Measurements from ENCODE around the gene ANKH.
A peak's percentile ranks its signal among the peaks of the same experiment; 100 is the strongest.
"Not testable (repeated sequence)": the region's sequence is repeated elsewhere in the genome, so short reads cannot be mapped to it uniquely, and the experiment has no call there.

The ANKH gene

DNA sequence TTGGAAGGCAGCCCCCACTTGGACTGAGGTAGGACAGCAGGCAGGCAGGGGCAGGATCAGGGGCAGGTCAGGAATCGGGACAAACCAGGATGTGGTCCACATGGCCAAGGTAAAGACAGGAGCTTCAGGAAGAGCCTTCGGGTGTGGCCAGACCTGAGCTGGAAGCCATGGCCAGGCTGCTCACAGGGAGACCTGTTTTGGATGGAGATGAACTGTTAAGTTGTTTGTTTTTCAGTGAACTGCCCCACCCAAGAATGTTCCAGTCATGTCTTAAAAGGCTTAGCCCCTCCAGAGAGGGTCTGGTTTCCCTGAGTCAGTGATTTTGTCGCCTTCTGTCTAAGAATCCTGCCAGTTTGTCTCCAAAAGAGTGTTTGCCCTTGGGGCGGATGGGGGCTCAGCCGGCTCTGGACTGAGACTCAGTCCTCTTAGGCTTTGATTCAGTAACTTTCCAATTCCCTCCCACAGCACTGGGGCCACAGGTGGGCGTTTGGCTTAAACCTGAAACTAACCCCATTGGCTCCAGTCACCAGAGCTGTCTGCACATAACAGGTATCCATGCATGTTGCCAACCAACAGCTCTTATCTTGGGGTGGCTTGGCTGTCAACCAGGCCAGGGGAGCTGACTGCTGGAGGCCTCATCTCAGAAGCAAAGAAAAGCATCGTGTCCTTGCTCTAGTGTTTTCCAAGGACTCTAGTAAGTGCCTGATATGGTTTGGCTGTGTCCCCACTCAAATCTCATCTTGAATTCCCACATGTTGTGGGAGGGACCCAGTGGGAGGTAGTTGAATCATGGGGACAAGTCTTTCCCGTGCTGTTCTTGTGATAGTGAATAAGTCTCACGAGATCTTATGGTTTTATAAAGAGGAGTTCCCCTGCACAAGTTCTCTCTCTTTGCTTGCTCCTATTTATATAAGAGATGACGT, 11.3 kb upstream of the ANKH start:
- no peak for DNase-seq

DNA sequence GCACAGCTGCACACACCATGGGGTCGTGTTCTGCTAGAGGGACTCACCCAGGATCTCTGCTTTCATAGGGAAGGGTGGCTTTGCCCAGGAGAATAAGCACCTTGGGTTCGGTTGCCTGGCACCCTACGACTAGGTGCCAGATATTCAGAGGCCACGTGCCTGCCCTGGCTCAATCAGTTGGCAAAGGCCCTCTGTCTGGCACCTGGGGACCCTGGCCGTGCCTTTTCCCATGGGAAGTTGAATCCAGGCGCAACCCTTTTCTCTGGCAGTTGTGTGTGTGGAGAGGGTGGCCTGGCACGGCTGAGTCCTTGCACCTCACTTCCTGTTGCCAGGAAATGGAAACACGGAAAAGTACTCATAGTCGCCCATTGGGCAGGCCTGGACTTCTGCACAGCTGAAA, 10.2 kb upstream of the ANKH start:
- no peak for DNase-seq

DNA sequence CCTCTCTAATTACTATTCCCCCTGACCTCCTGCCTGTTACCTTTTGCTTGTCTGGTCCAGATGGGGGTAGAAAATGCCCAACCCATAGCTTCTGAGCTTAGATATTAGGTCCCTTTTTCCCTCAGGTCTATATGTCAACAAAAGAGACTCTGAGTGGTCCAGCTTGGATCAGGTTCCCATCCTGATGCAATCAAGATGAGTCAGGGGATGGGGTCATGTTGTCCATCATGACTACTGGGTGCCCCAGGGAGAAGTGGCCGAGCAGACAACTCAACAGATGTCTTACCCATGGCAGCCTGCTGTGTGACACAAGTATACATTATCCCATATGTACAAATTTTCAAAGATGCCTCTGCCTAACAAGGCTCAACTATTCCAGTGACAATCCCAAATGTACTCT, 9.1 kb upstream of the ANKH start:
- no peak for DNase-seq

DNA sequence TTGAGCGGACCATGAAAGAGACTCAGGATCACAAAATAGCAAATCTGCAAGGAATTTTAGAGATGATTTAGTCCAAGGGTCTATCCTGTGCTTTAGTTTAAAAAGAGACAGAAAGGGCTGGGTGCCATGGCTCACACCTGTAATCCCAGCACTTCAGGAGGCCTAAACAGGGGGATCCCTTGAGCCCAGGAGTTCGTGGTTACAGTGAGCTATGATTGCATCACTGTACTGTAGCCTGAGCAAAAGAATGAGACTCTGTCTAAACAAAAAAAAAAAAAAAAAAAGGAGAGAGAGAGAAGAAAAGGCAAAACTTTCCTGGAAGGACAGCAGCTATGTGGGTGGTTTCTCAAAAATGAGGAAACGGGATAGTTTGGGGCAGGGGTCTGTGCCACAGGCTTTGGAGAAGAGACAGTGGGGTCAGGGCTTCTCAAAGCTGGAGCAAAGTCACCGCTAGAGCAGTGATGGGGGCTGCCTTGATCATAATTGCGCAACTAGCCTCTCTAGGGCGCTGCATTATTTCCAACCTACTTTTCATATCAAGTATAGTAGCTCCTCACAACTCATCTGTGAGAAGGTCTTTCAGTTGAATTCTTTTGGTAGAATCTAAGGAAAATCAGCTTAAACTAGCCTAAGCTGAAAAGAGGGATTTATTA, 8.5 kb upstream of the ANKH start:
- no peak for DNase-seq

DNA sequence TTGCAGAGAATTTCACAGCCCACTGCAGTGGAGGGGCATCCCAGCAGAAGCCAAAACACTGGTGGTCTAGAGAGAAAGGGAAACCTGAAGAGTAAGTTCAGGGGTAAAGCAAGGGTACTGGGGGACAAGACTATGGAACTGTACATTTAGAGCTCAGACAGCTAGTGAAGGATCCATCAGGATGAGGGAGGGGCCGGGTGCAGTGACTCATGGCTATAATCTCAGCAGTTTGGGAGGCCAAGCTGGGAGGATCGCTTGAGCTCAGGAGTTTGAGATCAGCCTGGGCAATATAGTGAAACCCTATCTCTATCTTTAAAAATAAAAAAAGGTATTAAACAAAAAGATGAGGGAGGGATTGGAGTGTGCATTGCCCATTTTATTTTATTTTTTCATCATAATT, 7.8 kb upstream of the ANKH start:
- no peak for DNase-seq

DNA sequence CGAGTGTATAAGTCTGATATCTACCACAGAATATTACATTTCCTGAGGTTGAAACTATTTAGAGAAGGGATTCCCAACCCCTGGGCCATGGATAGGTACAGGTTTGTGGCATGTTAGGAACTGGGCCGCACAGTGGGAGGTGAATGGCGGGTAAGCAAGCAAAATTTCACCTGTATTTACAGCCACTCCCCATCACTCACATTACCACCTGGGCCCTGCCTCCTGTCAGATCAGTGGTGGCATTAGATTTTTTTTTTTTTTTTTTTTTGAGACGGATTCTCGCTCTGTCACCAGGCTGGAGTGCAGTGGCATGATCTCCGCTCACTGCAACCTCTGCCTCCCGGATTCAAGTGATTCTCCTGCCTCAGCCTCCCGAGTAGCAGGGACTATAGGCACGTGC, 6.6 kb upstream of the ANKH start:
- not testable (repeated sequence) for DNase-seq

DNA sequence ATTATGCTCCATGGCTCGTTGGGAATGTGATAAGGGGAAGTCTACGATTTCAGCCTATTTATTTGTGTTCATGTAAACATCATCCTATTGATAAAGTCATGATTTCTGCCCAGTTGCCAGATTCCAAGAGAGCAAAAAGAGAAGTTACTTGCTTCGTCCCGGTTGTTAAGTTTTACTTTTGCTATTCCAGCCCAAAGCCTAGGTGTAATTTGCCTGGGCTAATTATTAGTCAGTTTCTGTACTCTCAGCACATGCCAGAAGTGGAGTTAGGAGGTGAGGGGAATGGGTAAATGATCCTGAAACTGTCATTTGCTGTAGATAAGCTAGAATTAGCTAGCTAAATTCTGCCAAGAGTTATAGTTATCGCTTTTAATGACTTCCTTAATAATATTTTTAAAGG, 4.5 kb upstream of the ANKH start:
- no peak for DNase-seq

DNA sequence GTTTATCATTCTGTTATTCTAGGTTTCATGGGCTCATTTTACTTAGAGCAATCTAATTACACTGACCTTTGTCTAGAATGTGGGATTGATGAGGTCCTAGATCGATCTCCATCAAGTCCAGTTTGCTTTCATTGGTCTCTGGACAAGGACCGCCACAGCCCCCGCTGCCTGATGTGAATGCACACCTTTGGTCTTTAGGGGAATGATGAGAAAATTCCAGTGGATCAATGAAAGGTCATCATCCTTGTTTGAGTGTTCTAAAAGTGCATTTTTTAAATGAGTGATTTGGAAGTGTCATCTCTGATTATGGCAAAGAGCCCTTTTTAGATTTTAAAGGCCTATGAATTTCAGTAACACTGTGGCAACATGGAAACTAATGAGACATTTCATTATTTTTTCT, 2.2 kb upstream of the ANKH start:
- no peak for DNase-seq

DNA sequence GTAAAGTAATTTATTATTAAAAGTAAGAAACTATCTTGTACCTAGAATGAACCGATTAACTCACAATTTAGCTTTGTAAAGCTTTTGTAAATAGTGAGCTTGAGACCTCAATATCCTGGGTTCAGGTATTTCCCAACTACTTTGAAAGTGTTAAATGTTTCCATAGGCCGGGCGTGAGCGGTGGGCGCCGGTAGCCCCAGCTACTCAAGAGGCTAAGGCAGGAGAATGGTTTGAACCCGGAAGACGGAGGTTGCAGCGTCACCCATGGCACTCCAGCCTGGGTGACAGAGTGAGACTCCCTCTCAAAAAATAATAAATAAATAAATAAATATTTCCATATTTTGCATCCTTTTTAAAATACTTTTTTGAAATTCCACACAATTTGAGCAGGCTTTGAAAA, 1.5 kb upstream of the ANKH start:
- DNase-seq, result no peak

DNA sequence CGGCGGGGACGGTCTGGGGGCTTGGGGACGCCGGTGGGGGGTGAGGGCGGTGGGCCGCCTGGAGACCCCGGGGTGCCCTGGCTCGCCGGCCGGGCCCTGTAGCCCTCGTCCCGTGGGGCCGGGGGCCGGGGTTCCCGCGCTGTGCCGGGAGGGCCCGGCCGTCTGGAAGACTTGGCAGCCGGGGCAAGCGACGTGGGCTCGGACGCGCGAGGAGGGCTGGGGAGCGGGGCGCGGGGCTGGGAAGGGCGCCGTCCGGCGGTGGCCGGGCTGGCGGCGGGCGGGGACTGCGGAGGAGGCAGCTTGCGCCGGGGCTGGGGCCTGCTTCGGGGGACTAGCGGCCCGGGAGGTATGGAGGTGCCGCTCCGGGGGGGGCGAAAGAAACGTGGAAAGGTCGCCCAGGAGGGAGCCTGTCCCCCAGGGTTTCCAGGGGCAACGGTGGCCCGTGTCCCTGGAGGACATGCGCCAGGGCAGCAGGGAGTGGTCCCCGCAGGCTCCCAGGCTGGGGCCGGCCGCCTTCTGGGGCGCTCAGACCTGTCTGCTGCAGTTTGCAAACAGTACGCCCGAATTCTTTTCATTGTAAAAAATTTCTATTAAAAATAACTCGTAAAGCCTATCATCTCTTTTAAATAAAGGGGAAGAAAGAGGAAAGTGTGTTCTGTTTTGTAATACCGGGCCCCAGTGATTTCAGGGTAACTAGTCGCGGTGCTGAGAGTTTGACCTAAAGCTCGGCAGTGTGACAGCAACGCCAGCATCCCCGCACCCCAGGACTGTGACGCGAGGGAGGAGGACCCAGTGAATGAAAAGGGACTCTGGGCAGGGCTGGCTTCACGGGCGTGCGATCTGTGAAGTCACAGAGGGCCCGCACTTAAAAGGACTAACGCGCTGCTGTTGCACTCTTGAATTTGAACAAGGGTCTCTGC, 752 bp upstream of the ANKH start:
- DNase-seq, result peak in 1 of 2 experiments; percentile 18

DNA sequence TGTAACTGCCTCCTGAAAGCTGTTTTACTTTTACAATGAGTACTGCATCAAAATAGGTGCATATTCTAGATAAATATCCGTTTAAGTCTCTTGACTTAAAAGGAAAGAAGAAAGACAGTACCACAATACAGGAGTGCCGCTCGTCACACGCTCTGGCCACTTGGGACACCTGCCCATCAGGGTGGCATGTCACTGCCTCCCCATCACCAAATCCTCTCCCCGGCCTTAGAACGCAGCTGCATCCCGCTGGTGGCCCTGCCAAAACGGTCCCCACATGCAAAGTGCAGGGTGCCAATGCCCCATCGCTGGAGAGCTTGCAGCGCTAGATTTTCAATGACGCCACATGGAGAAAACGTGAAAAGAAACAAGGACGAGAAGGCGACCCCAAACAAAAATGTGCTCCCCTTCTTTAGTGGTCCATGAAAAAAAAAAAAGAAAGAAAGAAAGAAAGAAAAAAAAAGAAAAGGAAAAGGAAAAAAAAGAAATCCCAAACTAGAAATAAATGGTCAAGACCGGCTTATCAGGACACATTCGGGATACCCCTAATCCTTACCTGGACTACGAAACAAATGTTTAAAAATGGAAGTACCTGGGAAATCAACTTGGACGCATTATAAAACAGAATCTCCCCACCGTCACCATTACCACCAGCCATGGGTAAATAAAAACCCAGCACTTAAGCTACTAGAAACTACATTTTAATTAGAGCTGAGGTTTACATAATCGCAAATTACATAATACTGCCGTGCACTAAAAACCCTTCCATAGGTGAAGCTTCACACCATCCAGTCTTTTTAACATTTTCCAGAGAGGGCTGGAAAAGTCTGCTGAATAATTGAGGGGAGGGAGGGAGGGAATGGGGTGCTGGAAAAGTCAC, 1.0 kb downstream of the ANKH start:
- no peak for DNase-seq

DNA sequence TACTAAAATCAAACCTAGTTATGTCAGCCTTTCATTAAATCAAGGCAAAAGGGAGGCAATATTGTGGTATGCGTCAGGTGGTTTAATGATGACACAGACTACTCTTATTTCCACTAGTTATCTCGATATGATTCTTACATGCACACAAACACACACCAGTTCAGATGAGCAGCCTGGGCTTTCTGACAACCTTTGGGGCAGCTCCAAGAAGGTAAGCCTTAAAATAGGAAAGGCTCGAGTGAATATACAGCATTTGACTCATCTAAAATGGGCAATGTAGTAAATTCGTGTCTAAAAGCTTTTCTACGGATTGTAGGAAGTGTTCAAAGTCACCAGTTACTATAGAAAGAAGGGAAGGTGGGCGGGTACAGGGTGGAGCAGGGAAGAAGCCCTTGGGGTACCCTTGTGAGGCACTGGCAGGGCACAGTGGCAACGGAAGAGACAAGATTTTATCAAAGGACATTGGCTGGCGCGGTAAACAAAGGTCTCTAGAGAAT, 1.9 kb downstream of the ANKH start:
- peak in 1 of 2 experiments; percentile 12 for DNase-seq

DNA sequence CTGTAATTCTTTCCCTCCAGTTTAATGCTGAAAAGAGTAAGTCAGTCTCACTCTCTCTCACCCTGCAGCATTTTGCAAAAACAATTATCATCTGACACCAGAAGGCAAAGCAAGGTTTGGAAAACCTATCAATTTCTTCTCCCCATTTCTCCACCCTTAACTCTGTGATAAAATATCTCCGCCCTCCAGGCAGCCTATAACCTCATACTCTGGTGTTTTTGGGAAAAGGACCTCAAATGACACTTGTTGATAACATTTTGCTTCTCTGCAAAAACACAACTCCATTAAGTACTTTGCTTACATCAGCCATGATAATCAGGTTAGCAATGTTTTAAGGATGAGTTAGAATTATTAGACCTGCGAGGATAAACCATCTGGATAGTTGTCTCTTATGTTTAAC, 2.3 kb downstream of the ANKH start:
- no peak for DNase-seq

DNA sequence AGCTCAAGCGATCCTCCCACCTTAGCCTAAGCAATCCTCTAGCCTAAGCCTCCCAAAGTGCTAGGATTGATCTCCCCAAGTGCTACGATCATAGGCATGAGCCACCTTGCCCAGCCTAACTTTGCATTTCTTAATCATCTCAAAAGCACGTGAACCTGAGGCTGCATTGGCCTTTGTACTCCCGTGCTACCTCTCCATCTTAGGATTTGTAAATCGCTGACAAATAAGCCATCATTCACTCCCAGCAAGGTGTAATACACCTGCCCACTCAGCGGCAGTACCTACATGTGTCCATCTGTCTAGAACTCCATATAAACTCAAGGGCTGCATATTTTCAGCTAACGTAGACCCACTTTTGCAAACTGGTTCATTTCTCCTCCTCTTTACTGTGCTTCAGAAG, 2.8 kb downstream of the ANKH start:
- no peak for DNase-seq

DNA sequence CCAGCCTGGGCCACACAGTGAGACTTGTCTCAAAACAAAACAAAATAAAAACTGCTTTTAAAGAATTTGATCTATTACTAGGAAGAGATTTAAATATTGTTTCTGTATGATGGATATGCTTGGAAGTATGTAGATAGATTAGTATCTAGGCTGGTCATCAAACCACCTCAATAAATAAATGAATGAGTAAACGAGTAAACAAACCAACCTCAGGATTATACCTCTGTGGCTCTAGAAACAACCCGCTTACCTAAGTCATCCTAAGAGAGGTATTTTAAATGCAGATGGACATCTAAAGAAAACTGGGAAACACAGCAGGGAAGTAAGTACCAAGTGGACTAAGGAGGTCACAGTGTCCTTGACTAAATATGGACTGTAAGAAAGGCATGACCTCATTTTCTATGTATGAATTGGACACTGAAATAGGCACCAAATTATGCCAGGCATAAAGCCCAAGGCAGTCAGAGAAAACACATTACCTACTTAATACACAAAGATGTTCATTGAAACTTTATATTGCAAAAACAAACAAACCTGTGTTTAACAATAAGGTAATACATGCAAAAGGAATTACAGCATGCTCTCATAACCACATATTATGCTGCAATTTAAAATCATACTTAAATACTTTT, 7.3 kb downstream of the ANKH start:
- DNase-seq, result no peak

DNA sequence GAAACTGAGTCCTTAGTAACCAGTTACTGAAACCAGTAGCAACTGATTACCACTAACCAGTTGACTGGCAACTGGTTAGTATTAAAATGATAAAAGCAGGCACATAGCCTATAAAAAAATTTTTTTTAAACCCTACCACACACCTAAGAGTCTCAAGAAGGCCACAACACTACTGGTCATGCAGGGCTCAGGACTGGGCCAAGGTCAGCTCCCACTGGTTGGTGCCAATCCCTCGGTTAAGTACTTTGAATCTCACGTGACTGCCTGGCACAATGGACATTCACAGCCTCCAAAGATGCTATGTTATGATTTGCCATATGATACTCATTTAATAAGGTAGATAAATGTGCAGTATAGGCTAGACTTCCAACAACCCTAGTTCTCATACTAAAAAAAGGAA, 8.5 kb downstream of the ANKH start:
- no peak for DNase-seq

DNA sequence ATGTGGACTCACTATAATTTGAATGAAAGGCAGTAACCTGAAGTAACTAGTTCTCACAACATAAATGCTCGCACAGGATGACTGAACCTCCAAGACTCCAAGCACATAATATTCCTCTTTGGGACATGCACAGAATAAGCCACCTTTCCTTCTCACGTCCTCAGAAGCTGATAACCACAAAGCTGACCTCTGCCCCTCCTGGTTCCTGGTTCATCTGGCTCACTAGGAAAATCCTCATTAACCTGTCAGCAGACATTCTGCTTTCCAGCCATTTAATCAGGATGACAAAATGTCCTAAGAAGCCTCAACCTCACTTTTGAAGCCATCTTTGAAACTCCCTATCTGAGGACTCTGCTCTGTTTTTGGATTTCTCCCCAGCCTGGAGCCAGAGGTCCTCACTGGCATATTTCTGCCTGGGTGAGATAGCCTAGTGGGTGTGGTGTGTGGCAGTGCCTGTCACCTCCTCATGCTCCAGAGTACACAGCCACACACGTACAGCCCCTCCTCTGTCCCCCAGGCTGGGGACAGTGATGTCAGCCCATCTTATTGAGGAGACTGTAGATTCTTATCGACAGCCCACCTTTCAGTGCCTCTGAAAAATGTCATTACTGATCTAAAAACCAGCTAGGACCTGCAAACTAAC, 10.3 kb downstream of the ANKH start:
- DNase-seq, result no peak

DNA sequence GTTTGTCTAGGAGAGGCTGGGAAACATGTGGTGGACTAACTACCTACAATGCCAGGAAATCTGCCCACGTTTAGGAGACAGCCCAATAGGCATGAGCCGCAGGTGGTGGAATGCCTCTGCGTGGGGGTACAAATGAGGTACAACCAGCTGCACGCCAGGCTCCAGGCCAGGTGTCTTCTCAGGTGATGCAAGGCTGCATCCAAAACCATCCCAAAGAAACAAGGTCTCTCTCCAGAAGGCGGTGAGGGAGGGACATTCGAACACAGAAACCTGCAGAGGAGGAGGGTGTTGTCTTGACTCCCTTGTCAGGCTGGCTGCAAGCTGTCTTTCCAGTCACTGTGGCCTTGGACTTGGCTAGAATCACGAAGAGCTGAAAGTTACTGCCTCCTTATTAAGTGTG, 11.6 kb downstream of the ANKH start:
- peak; percentile 16 to 34 for DNase-seq

DNA sequence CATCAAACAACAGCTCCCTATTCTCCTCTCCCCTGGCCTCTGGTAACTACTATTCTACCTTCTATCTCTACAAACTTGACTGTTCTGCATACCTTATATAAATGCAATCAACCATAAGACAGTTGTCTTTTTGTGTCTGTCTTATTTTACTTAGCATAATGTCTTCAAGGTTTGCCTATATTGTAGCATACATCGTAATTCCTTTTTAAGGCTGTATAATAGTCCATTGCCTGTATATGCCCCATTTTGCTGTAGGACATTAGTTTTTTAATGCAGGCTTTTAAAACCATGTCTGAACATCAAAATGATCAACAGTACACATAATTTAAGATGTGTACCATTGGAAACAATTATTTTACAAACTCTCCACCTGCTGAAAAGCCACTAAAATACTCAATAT, 12.4 kb downstream of the ANKH start:
- DNase-seq, result no peak

DNA sequence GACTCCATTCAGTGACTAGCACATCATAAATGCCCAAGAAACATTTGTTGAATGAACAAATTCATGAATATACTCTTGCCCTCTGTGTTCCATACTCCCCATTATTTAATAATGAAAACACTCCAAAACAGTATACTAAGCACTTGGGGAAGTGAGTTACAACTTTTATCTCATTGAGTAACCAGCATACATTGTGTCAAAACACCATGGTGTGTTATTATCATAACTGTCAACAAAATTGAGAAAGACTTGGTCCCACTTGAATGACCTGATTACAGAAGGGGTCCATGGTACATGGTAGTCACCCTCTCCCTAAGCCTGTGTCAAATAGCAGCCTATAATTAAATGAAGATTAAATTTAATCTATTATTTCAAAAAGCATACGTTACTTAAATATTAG, 16.2 kb downstream of the ANKH start:
- DNase-seq, result no peak

DNA sequence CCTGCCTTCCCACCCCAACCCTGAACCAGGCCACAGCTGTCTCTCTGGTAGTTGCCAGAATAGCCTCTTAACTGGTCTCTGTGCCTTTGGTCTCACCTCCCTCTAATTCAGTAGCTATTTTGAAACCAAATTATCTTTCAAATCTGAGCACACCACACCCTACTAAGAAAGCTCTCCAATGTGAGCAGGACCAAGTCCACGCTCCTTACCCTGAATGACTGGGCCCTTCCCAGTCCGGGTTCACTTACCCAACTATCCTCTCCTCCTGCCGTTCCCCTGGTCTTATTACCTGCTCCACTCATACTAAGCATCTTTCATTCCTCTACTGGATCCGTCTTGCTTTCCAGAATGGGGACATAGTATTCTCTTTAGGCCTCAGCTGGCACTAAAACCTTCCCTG, 16.8 kb downstream of the ANKH start:
- DNase-seq, result no peak
